ENCODE measurements around the gene FAM174B. TPM values are rescaled to one million over a fixed set of nuclear protein-coding genes. Genes with fewer than 3 reads are reported as not detected.

Gene FAM174B
- total and polyA plus RNA-seq, 10 of the 15 experiments (the other 5 are each of a cell fraction or from before 2014, with no cell fraction given) = 0.71 to 15.9 (median 4.2) TPM

DNA sequence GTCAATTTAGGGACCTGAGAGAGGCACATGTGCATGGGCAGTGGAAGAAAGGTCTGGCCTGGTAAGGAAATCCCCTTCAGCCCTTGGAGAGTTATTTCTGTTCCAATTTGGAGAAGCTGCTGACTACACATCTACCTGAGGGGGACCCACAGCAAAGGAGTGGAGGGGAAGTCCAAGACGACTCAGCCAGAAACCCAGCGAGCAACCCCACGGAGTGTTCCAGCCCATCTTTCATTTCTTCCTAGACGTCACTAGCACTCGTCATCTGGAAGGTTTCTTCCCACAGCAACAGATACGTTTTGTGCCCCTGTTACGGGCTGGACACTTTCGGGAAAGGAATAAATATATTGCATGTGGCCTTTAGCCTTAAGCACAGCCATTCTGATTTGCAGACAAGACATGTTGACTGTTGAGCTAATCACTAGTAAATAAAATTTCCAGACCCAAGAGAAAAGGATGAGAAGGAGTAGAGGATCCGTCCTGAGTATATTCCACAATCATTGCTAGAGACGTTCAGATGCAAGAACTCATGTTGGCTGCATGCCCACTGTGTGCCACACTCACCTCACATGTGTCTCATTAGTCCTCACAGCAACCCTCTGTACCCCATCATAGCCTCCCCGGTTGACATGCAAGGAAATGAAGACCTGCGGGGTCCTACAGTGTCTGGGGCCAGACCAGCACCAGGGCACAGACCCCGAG, 7.8 kb upstream of the FAM174B start (continued):
- TF ChIP-seq, protein P1, sequence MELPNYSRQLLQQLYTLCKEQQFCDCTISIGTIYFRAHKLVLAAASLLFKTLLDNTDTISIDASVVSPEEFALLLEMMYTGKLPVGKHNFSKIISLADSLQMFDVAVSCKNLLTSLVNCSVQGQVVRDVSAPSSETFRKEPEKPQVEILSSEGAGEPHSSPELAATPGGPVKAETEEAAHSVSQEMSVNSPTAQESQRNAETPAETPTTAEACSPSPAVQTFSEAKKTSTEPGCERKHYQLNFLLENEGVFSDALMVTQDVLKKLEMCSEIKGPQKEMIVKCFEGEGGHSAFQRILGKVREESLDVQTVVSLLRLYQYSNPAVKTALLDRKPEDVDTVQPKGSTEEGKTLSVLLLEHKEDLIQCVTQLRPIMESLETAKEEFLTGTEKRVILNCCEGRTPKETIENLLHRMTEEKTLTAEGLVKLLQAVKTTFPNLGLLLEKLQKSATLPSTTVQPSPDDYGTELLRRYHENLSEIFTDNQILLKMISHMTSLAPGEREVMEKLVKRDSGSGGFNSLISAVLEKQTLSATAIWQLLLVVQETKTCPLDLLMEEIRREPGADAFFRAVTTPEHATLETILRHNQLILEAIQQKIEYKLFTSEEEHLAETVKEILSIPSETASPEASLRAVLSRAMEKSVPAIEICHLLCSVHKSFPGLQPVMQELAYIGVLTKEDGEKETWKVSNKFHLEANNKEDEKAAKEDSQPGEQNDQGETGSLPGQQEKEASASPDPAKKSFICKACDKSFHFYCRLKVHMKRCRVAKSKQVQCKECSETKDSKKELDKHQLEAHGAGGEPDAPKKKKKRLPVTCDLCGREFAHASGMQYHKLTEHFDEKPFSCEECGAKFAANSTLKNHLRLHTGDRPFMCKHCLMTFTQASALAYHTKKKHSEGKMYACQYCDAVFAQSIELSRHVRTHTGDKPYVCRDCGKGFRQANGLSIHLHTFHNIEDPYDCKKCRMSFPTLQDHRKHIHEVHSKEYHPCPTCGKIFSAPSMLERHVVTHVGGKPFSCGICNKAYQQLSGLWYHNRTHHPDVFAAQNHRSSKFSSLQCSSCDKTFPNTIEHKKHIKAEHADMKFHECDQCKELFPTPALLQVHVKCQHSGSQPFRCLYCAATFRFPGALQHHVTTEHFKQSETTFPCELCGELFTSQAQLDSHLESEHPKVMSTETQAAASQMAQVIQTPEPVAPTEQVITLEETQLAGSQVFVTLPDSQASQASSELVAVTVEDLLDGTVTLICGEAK (IDR thresholded peaks at IDR 0.05; ENCODE audit: borderline replicate concordance) = no peak
- TF ChIP-seq NR2C1 (IDR thresholded peaks at IDR 0.05) (no peak), LARP7 (IDR thresholded peaks at IDR 0.05) (no peak), BCL11A (IDR thresholded peaks at IDR 0.05; ENCODE audit: low read depth, low read length) (peak; percentile 28; the same call in 1 of the 2 replicates), CREM (IDR thresholded peaks at IDR 0.05; ENCODE audit: low read depth) (peak; percentile 82), TCF3 (IDR thresholded peaks at IDR 0.05; ENCODE audit: borderline replicate concordance, insufficient read depth, low read depth, low read length) (no peak), SREBF2 (IDR thresholded peaks at IDR 0.05; ENCODE audit: low read length) (no peak), CBFB (IDR thresholded peaks at IDR 0.05; ENCODE audit: low read depth) (no peak), SMC3 (IDR thresholded peaks at IDR 0.05; ENCODE audit: borderline replicate concordance, low read length) (no peak; the same call in 1 of the 2 replicates), SMAD5 (IDR thresholded peaks at IDR 0.05; ENCODE audit: low read depth) (no peak), RBBP5 (conservative IDR thresholded peaks at IDR 0.05) (no peak), NBN (IDR thresholded peaks at IDR 0.05) (peak; percentile 57), RB1 (IDR thresholded peaks at IDR 0.05; ENCODE audit: borderline replicate concordance) (no peak), YBX1 (IDR thresholded peaks at IDR 0.05) (no peak), TAF1 (IDR thresholded peaks at IDR 0.05; ENCODE audit: borderline replicate concordance, low read depth, low read length) (no peak)
- TF ChIP-seq, protein P2, sequence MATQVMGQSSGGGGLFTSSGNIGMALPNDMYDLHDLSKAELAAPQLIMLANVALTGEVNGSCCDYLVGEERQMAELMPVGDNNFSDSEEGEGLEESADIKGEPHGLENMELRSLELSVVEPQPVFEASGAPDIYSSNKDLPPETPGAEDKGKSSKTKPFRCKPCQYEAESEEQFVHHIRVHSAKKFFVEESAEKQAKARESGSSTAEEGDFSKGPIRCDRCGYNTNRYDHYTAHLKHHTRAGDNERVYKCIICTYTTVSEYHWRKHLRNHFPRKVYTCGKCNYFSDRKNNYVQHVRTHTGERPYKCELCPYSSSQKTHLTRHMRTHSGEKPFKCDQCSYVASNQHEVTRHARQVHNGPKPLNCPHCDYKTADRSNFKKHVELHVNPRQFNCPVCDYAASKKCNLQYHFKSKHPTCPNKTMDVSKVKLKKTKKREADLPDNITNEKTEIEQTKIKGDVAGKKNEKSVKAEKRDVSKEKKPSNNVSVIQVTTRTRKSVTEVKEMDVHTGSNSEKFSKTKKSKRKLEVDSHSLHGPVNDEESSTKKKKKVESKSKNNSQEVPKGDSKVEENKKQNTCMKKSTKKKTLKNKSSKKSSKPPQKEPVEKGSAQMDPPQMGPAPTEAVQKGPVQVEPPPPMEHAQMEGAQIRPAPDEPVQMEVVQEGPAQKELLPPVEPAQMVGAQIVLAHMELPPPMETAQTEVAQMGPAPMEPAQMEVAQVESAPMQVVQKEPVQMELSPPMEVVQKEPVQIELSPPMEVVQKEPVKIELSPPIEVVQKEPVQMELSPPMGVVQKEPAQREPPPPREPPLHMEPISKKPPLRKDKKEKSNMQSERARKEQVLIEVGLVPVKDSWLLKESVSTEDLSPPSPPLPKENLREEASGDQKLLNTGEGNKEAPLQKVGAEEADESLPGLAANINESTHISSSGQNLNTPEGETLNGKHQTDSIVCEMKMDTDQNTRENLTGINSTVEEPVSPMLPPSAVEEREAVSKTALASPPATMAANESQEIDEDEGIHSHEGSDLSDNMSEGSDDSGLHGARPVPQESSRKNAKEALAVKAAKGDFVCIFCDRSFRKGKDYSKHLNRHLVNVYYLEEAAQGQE (IDR thresholded peaks at IDR 0.05; ENCODE audit: low read depth, low read length) = no peak; the same call in 1 of the 2 replicates
- TF ChIP-seq, protein P3, sequence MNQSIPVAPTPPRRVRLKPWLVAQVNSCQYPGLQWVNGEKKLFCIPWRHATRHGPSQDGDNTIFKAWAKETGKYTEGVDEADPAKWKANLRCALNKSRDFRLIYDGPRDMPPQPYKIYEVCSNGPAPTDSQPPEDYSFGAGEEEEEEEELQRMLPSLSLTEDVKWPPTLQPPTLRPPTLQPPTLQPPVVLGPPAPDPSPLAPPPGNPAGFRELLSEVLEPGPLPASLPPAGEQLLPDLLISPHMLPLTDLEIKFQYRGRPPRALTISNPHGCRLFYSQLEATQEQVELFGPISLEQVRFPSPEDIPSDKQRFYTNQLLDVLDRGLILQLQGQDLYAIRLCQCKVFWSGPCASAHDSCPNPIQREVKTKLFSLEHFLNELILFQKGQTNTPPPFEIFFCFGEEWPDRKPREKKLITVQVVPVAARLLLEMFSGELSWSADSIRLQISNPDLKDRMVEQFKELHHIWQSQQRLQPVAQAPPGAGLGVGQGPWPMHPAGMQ (IDR thresholded peaks at IDR 0.05; ENCODE audit: borderline replicate concordance) = no peak
- TF ChIP-seq, protein P4, sequence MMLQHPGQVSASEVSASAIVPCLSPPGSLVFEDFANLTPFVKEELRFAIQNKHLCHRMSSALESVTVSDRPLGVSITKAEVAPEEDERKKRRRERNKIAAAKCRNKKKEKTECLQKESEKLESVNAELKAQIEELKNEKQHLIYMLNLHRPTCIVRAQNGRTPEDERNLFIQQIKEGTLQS (IDR thresholded peaks at IDR 0.05; ENCODE audit: borderline replicate concordance, extremely low read depth, low read depth, low read length) = no peak
- TF ChIP-seq, protein P5, sequence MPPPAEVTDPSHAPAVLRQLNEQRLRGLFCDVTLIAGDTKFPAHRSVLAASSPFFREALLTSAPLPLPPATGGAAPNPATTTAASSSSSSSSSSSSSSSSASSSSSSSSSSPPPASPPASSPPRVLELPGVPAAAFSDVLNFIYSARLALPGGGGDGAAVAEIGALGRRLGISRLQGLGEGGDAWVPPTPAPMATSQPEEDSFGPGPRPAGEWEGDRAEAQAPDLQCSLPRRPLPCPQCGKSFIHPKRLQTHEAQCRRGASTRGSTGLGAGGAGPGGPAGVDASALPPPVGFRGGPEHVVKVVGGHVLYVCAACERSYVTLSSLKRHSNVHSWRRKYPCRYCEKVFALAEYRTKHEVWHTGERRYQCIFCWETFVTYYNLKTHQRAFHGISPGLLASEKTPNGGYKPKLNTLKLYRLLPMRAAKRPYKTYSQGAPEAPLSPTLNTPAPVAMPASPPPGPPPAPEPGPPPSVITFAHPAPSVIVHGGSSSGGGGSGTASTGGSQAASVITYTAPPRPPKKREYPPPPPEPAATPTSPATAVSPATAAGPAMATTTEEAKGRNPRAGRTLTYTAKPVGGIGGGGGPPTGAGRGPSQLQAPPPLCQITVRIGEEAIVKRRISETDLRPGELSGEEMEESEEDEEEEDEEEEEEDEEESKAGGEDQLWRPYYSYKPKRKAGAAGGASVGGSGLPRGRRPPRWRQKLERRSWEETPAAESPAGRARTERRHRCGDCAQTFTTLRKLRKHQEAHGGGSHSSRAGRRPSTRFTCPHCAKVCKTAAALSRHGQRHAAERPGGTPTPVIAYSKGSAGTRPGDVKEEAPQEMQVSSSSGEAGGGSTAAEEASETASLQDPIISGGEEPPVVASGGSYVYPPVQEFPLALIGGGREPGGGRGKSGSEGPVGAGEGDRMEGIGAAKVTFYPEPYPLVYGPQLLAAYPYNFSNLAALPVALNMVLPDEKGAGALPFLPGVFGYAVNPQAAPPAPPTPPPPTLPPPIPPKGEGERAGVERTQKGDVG (CRISPR knock-in tag; IDR thresholded peaks at IDR 0.05) = no peak
